ENCODE data around the gene ZBTB9. TPM values are rescaled to one million over a fixed set of nuclear protein-coding genes. Genes with fewer than 3 reads are reported as not detected.

ZBTB9 gene
- total and polyA plus RNA-seq, 2 experiments from 2014 or later, result 5.0 to 5.1 TPM

DNA sequence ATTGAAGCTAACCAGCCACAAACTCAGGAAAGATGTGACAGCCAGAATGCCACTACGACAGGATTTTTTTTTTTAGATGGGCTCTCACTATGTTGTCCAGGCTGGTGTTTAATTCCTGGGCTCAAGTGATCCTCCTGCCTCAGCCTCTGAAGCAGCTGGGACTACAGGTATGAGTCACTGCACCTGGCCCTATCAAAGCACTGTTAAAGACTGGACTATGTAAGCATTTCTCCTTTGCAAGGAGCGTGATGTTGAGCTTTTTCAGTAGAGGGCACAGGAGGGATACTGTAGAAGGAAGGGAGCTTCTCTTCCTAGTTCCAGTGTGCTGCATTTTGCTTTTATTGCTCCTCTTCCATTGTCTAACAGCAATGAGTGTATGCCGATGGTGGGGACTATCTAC lies 35.8 kb downstream of the ZBTB9 start:
- Histone ChIP-seq H2AFZ (no peak overlapping the region), H3K9me3 (ENCODE audit: low read depth) (no peaks in the 10 kb centered on the region), H3K4me2 (no peak overlapping the region), H3K9me2 (replicated peaks; ENCODE audit: insufficient read depth) (no peaks in the 10 kb centered on the region), H3K27ac (no peak overlapping the region), H3K79me2 (no peaks in the 10 kb centered on the region), H3K4me1 (ENCODE audit: insufficient read depth) (no peaks in the 10 kb centered on the region), H4K20me1 (ENCODE audit: insufficient read depth, poor library complexity, severe bottlenecking) (no peaks in the 10 kb centered on the region), H3K4me3 (no peak overlapping the region), H3K27me3 (no peaks in the 10 kb centered on the region), H3K36me3 (replicated peaks; ENCODE audit: insufficient read depth, low read depth) (no peaks in the 10 kb centered on the region)
- DNase-seq (ENCODE audit: low spot score), result peak; percentile 47
- TF ChIP-seq CTCF (IDR thresholded peaks at IDR 0.05; ENCODE audit: poor library complexity) (peak; percentile 9), EZH2phosphoT487 (IDR thresholded peaks at IDR 0.05; ENCODE audit: low read depth, severe bottlenecking, unreplicated experiment) (no peak), EZH2 (IDR thresholded peaks at IDR 0.05; ENCODE audit: borderline replicate concordance) (no peak)
- 60% methylated on average over 3 of the region's 3 CpGs for WGBS (ENCODE audit: low lambda C conversion rate, missing lambda C conversion rate)

GRCh38 chr6:33490621-33491020 lies 36.2 kb downstream of the ZBTB9 start:
- no peak for DNase-seq (ENCODE audit: low spot score)
- H3K79me2 ChIP-seq, result no peaks in the 10 kb centered on the region
- TF ChIP-seq EZH2phosphoT487 (IDR thresholded peaks at IDR 0.05; ENCODE audit: low read depth, severe bottlenecking, unreplicated experiment), result no peak
- TF ChIP-seq EZH2 (IDR thresholded peaks at IDR 0.05; ENCODE audit: borderline replicate concordance), result no peak
- no peak for TF ChIP-seq CTCF (IDR thresholded peaks at IDR 0.05; ENCODE audit: poor library complexity)
- WGBS (ENCODE audit: low lambda C conversion rate, missing lambda C conversion rate), result 94% methylated on average over 6 of the region's 6 CpGs
- no peak overlapping the region for H3K4me3 ChIP-seq
- H3K4me1 ChIP-seq (ENCODE audit: insufficient read depth), result no peaks in the 10 kb centered on the region
- no peaks in the 10 kb centered on the region for H3K9me3 ChIP-seq (ENCODE audit: low read depth)
- H3K27ac ChIP-seq, result no peak overlapping the region
- no peaks in the 10 kb centered on the region for H3K36me3 ChIP-seq (replicated peaks; ENCODE audit: insufficient read depth, low read depth)
- H4K20me1 ChIP-seq (ENCODE audit: insufficient read depth, poor library complexity, severe bottlenecking), result no peaks in the 10 kb centered on the region
- no peak overlapping the region for H2AFZ ChIP-seq
- no peaks in the 10 kb centered on the region for H3K27me3 ChIP-seq
- no peaks in the 10 kb centered on the region for H3K9me2 ChIP-seq (replicated peaks; ENCODE audit: insufficient read depth)
- no peak overlapping the region for H3K4me2 ChIP-seq

- no peaks in the 10 kb centered on the region for H3K27me3 ChIP-seq
- H3K79me2 ChIP-seq, result no peaks in the 10 kb centered on the region
- H3K4me1 ChIP-seq (ENCODE audit: insufficient read depth), result no peaks in the 10 kb centered on the region
- WGBS (ENCODE audit: low lambda C conversion rate, missing lambda C conversion rate), result 38% methylated on average over 4 of the region's 4 CpGs
- no peaks in the 10 kb centered on the region for H4K20me1 ChIP-seq (ENCODE audit: insufficient read depth, poor library complexity, severe bottlenecking)
- H3K9me3 ChIP-seq (ENCODE audit: low read depth), result no peaks in the 10 kb centered on the region
- TF ChIP-seq CTCF (IDR thresholded peaks at IDR 0.05; ENCODE audit: poor library complexity), result no peak
- TF ChIP-seq EZH2phosphoT487 (IDR thresholded peaks at IDR 0.05; ENCODE audit: low read depth, severe bottlenecking, unreplicated experiment), result no peak
- no peak for TF ChIP-seq EZH2 (IDR thresholded peaks at IDR 0.05; ENCODE audit: borderline replicate concordance)
- H2AFZ ChIP-seq, result no peak overlapping the region
- no peak overlapping the region for H3K4me3 ChIP-seq
- no peaks in the 10 kb centered on the region for H3K9me2 ChIP-seq (replicated peaks; ENCODE audit: insufficient read depth)
- no peak for DNase-seq (ENCODE audit: low spot score)
- no peaks in the 10 kb centered on the region for H3K36me3 ChIP-seq (replicated peaks; ENCODE audit: insufficient read depth, low read depth)
- H3K4me2 ChIP-seq, result no peak overlapping the region
- no peak overlapping the region for H3K27ac ChIP-seq
Observed at GRCh38 chr6:33492093-33492492, 37.7 kb downstream of the ZBTB9 start.

- TF ChIP-seq CTCF (IDR thresholded peaks at IDR 0.05; ENCODE audit: poor library complexity) (no peak), EZH2 (IDR thresholded peaks at IDR 0.05; ENCODE audit: borderline replicate concordance) (no peak), EZH2phosphoT487 (IDR thresholded peaks at IDR 0.05; ENCODE audit: low read depth, severe bottlenecking, unreplicated experiment) (no peak)
- WGBS (ENCODE audit: low lambda C conversion rate, missing lambda C conversion rate), result 95% methylated on average over 7 of the region's 7 CpGs
- no peaks in the 10 kb centered on the region for H3K27me3 ChIP-seq
Observed at GRCh38 chr6:33497157-33497556, 42.8 kb downstream of the ZBTB9 start.

More at GRCh38 chr6:33497157-33497556, 42.8 kb downstream of the ZBTB9 start:
- Histone ChIP-seq H3K79me2 (no peaks in the 10 kb centered on the region), H3K4me2 (no peak overlapping the region), H3K36me3 (replicated peaks; ENCODE audit: insufficient read depth, low read depth) (no peaks in the 10 kb centered on the region), H2AFZ (no peak overlapping the region), H3K9me3 (ENCODE audit: low read depth) (no peaks in the 10 kb centered on the region), H4K20me1 (ENCODE audit: insufficient read depth, poor library complexity, severe bottlenecking) (no peaks in the 10 kb centered on the region), H3K9me2 (replicated peaks; ENCODE audit: insufficient read depth) (no peaks in the 10 kb centered on the region), H3K4me1 (ENCODE audit: insufficient read depth) (no peaks in the 10 kb centered on the region), H3K27ac (no peak overlapping the region), H3K4me3 (no peak overlapping the region)
- no peak for DNase-seq (ENCODE audit: low spot score)
